CD4-positive, alpha-beta T cell treated with Interleukin-6 at 100 ng/mL for 8 hours (primary cell): Measurements from ENCODE around the gene CHN1.
A peak's percentile ranks its signal among the peaks of the same experiment; 100 is the strongest.

Source experiments
- DNase-seq: peaks from one replicate; pipeline ENCODE4 v3.0.0-alpha.2; 2020; ENCODE audit warnings: mixed read lengths, low spot score

CHN1 gene

GRCh38 chr2:175004980-175005732 is at the start of gene CHN1:
TSS of gene CHN1 (minus strand) at chr2:175005381. CDS start at chr2:175004912, 469 bp downstream.
- DNase-seq: peak; percentile 49

GRCh38 chr2:175054340-175054739 is 49.2 kb upstream of the CHN1 start:
- DNase-seq: no peak

GRCh38 chr2:175049661-175050060 is 44.5 kb upstream of the CHN1 start:
- no peak for DNase-seq

GRCh38 chr2:175048275-175048674 is 43.1 kb upstream of the CHN1 start:
- no peak for DNase-seq

- DNase-seq: no peak
Observed at GRCh38 chr2:175039490-175039889, 34.3 kb upstream of the CHN1 start.

GRCh38 chr2:175039031-175039430 is 33.9 kb upstream of the CHN1 start:
- DNase-seq: no peak

GRCh38 chr2:175037941-175038340 is 32.8 kb upstream of the CHN1 start:
- DNase-seq: no peak

- peak; percentile 19 for DNase-seq
Observed at GRCh38 chr2:175036582-175037018, 31.4 kb upstream of the CHN1 start.

GRCh38 chr2:175035806-175036205 is 30.6 kb upstream of the CHN1 start:
- DNase-seq: no peak

- no peak for DNase-seq
Observed at GRCh38 chr2:175034716-175035115, 29.5 kb upstream of the CHN1 start.

- no peak for DNase-seq
Observed at GRCh38 chr2:175030380-175031271, 25.4 kb upstream of the CHN1 start.

- DNase-seq: no peak
Observed at GRCh38 chr2:175027755-175028154, 22.6 kb upstream of the CHN1 start.

- no peak for DNase-seq
Observed at GRCh38 chr2:175026385-175026784, 21.2 kb upstream of the CHN1 start.

- DNase-seq: no peak
Observed at GRCh38 chr2:175025946-175026345, 20.8 kb upstream of the CHN1 start.

GRCh38 chr2:175025233-175025632 is 20.1 kb upstream of the CHN1 start:
- no peak for DNase-seq

GRCh38 chr2:175022923-175023322 is 17.7 kb upstream of the CHN1 start:
- DNase-seq: no peak

GRCh38 chr2:175019566-175020327 is 14.6 kb upstream of the CHN1 start:
- DNase-seq: no peak

- DNase-seq: no peak
Observed at GRCh38 chr2:175017618-175018414, 12.6 kb upstream of the CHN1 start.

GRCh38 chr2:175015340-175015739 is 10.2 kb upstream of the CHN1 start:
- DNase-seq: no peak

- DNase-seq: no peak
Observed at GRCh38 chr2:175012516-175012915, 7.3 kb upstream of the CHN1 start.

GRCh38 chr2:175011505-175011904 is 6.3 kb upstream of the CHN1 start:
- DNase-seq: no peak
